Upper lobe of right lung (tissue), 1 donor: ENCODE measurements around the gene CERK. TPM values are rescaled to one million over a fixed set of nuclear protein-coding genes. Genes with fewer than 3 reads are reported as not detected.
A peak's percentile ranks its signal among the peaks of the same experiment; 100 is the strongest.

Source experiments
- ATAC-seq: fragments of 200-7000 bp; cut with Tn5 transposase; one replicate; pipeline ENCODE4 v1.9.1; 2020; ENCODE audit warnings: mild to moderate bottlenecking, moderate library complexity
- DNase-seq: peaks from one replicate; pipeline ENCODE4 v3.0.0-alpha.2; 2020
- H3K27ac ChIP-seq: fragments of 200-600 bp; one replicate; pipeline ENCODE4 v1.8.0; 2022
- H3K27me3 ChIP-seq: fragments of 200-600 bp; one replicate; pipeline ENCODE4 v1.8.0; 2022; ENCODE audit warnings: mild to moderate bottlenecking
- H3K36me3 ChIP-seq: fragments of 200-600 bp; one replicate; pipeline ENCODE4 v1.8.0; 2022
- H3K4me1 ChIP-seq: fragments of 200-600 bp; one replicate; pipeline ENCODE4 v1.8.0; 2022
- H3K4me3 ChIP-seq: fragments of 200-600 bp; one replicate; pipeline ENCODE4 v1.8.0; 2022; ENCODE audit warnings: mild to moderate bottlenecking
- H3K9me3 ChIP-seq: fragments of 200-600 bp; one replicate; pipeline ENCODE4 v1.8.0; 2022
- CTCF ChIP-seq: fragments of 200-600 bp; IDR thresholded peaks from one replicate; pipeline ENCODE4 v1.8.0; 2022; ENCODE audit warnings: antibody characterized with exemption
- intact Hi-C: fragments of 100-400 bp; cut with DNase I; formaldehyde crosslinking; loops from one replicate; pipeline ENCODE4 v1.11.0; 2022
- total RNA-seq: library from RNA; stranded (reverse); fragmentation: NEBNext Ultra II Directional; extraction: Animal tissue kit (Norgen Biotek cat#: 25700); gene quantifications from one replicate; pipeline ENCODE4 v1.2.1, GENCODE V29; 2021
- donor health status: DM: no; HTN: yes; CAD: no; lungs with severe emphysema.

The CERK gene
- total RNA-seq, 1 donor from 2014 or later: 28.1 TPM

- H3K4me3 ChIP-seq: peak overlapping the region; percentile 10
- intact Hi-C loops: no loop called here
- H3K27ac ChIP-seq: peak overlapping the region; percentile 91
- H3K4me1 ChIP-seq: peaks cover 51% of the 10 kb centered on the region
- no peaks in the 10 kb centered on the region for H3K27me3 ChIP-seq
- H3K9me3 ChIP-seq: no peaks in the 10 kb centered on the region
- DNase-seq: no peak
- no peaks in the 10 kb centered on the region for H3K36me3 ChIP-seq
- no peak for ATAC-seq
- no peak for TF ChIP-seq CTCF
Measured at GRCh38 chr22:46753761-46754109, 15.7 kb upstream of the CERK start.

- H3K36me3 ChIP-seq: no peaks in the 10 kb centered on the region
- H3K27ac ChIP-seq: peak overlapping the region; percentile 91
- no peak for DNase-seq
- H3K4me3 ChIP-seq: no peak overlapping the region
- no peaks in the 10 kb centered on the region for H3K9me3 ChIP-seq
- H3K27me3 ChIP-seq: no peaks in the 10 kb centered on the region
- H3K4me1 ChIP-seq: peaks cover 47% of the 10 kb centered on the region
- TF ChIP-seq CTCF: no peak
- intact Hi-C loops: no loop called here
- ATAC-seq: no peak
Measured at GRCh38 chr22:46753360-46753759, 15.3 kb upstream of the CERK start.

- Histone ChIP-seq H3K27ac (peak overlapping the region; percentile 91), H3K4me1 (peaks cover 43% of the 10 kb centered on the region), H3K9me3 (no peaks in the 10 kb centered on the region), H3K36me3 (no peaks in the 10 kb centered on the region), H3K4me3 (no peak overlapping the region), H3K27me3 (no peaks in the 10 kb centered on the region)
- intact Hi-C loops: no loop called here
- TF ChIP-seq CTCF: no peak
- DNase-seq (no peak), ATAC-seq (no peak)
Measured at GRCh38 chr22:46752988-46753310, 14.9 kb upstream of the CERK start.

GRCh38 chr22:46752286-46752987 is 14.4 kb upstream of the CERK start:
- Histone ChIP-seq H3K4me3 (no peak overlapping the region), H3K27me3 (no peaks in the 10 kb centered on the region), H3K9me3 (no peaks in the 10 kb centered on the region), H3K27ac (no peak overlapping the region), H3K4me1 (peaks cover 43% of the 10 kb centered on the region), H3K36me3 (no peaks in the 10 kb centered on the region)
- ATAC-seq (no peak), DNase-seq (no peak)
- TF ChIP-seq CTCF: no peak
- intact Hi-C loops: no loop called here

- no peak for TF ChIP-seq CTCF
- Histone ChIP-seq H3K27ac (peak overlapping the region; percentile 31), H3K4me1 (peaks cover 43% of the 10 kb centered on the region), H3K9me3 (no peaks in the 10 kb centered on the region), H3K4me3 (no peak overlapping the region), H3K36me3 (no peaks in the 10 kb centered on the region), H3K27me3 (no peaks in the 10 kb centered on the region)
- intact Hi-C loops: no loop called here
- peak; percentile 2 for ATAC-seq
- peak; percentile 68 for DNase-seq
Measured at GRCh38 chr22:46750863-46751443, 12.9 kb upstream of the CERK start.

GRCh38 chr22:46750530-46750800 is 12.4 kb upstream of the CERK start:
- Histone ChIP-seq H3K27me3 (no peaks in the 10 kb centered on the region), H3K27ac (peak overlapping the region; percentile 31), H3K9me3 (no peaks in the 10 kb centered on the region), H3K4me3 (no peak overlapping the region), H3K36me3 (no peaks in the 10 kb centered on the region), H3K4me1 (peaks cover 43% of the 10 kb centered on the region)
- intact Hi-C loops: no loop called here
- DNase-seq: no peak
- ATAC-seq: no peak
- TF ChIP-seq CTCF: no peak
